H9 (cell line): ENCODE measurements around the gene PUM1. TPM values are rescaled to one million over a fixed set of nuclear protein-coding genes. Genes with fewer than 3 reads are reported as not detected.
A peak's percentile ranks its signal among the peaks of the same experiment; 100 is the strongest.

Experiments
- DNase-seq: peaks from one replicate; pipeline ENCODE4 v3.0.0-alpha.2; 2017
- H2AFZ ChIP-seq: one replicate; pipeline ENCODE4 v1.6.1; 2013; ENCODE audit warnings: mild to moderate bottlenecking, low read length, control low read depth, moderate library complexity
- H2AK5ac ChIP-seq: 2 replicates; pipeline ENCODE4 v1.6.1; 2013; ENCODE audit warnings: low read length, control low read depth, mixed read lengths; ENCODE audit not compliant: insufficient read length
- H2BK120ac ChIP-seq: one replicate; pipeline ENCODE4 v1.6.1; 2013; ENCODE audit warnings: low read depth, mild to moderate bottlenecking, low read length, control low read depth, inconsistent platforms; ENCODE audit not compliant: poor library complexity, severe bottlenecking
- H2BK12ac ChIP-seq: 2 replicates; pipeline ENCODE4 v1.6.1; 2013; ENCODE audit warnings: low read length, control low read depth, mixed read lengths, low read depth; ENCODE audit not compliant: insufficient read length
- H2BK15ac ChIP-seq: 2 replicates; pipeline ENCODE4 v1.6.1; 2013; ENCODE audit warnings: low read depth, low read length, control low read depth
- H2BK20ac ChIP-seq: one replicate; pipeline ENCODE4 v1.6.1; 2013; ENCODE audit warnings: low read depth, mild to moderate bottlenecking, low read length, control low read depth, inconsistent platforms; ENCODE audit not compliant: poor library complexity, severe bottlenecking
- H2BK5ac ChIP-seq: 2 replicates; pipeline ENCODE4 v1.6.1; 2013; ENCODE audit warnings: low read length, control low read depth, mixed read lengths; ENCODE audit not compliant: insufficient read length
- H3K14ac ChIP-seq: 2 replicates; pipeline ENCODE4 v1.6.1; 2013; ENCODE audit warnings: low read length, control low read depth; ENCODE audit not compliant: insufficient read depth
- H3K18ac ChIP-seq: 2 replicates; pipeline ENCODE4 v1.6.1; 2013; ENCODE audit warnings: low read depth, mild to moderate bottlenecking, mixed read lengths, low read length, control low read depth; ENCODE audit not compliant: insufficient read length
- H3K23ac ChIP-seq: 2 replicates; pipeline ENCODE4 v1.6.1; 2013; ENCODE audit warnings: low read length, control low read depth, mixed read lengths, low read depth; ENCODE audit not compliant: insufficient read length
- H3K23me2 ChIP-seq: 2 replicates; pipeline ENCODE4 v1.6.1; 2013; ENCODE audit warnings: low read depth, mild to moderate bottlenecking, mixed read lengths, low read length, control low read depth; ENCODE audit not compliant: insufficient read length, poor library complexity, severe bottlenecking
- H3K27ac ChIP-seq: 2 replicates; pipeline ENCODE4 v1.5.1; 2013; ENCODE audit warnings: low read length, control low read depth, mixed read lengths, low read depth; ENCODE audit not compliant: insufficient read length
- H3K27me3 ChIP-seq: 2 replicates; pipeline ENCODE4 v1.6.1; 2013; ENCODE audit warnings: low read length, control low read depth, inconsistent platforms; ENCODE audit not compliant: insufficient read depth
- H3K4ac ChIP-seq: 2 replicates; pipeline ENCODE4 v1.6.1; 2013; ENCODE audit warnings: low read depth, mild to moderate bottlenecking, control low read depth, inconsistent platforms, low read length, moderate library complexity
- H3K4me1 ChIP-seq: 2 replicates; pipeline ENCODE4 v1.6.1; 2013; ENCODE audit warnings: low read length, control low read depth, inconsistent platforms; ENCODE audit not compliant: insufficient read depth
- H3K4me2 ChIP-seq: 2 replicates; pipeline ENCODE4 v1.6.1; 2013; ENCODE audit warnings: low read length, control low read depth, mixed read lengths; ENCODE audit not compliant: insufficient read length, insufficient read depth
- H3K56ac ChIP-seq: 2 replicates; pipeline ENCODE4 v1.6.1; 2013; ENCODE audit warnings: low read depth, mild to moderate bottlenecking, mixed read lengths, low read length, control low read depth; ENCODE audit not compliant: insufficient read length
- H3K79me1 ChIP-seq: 2 replicates; pipeline ENCODE4 v1.6.1; 2013; ENCODE audit warnings: low read depth, mild to moderate bottlenecking, moderate library complexity, low read length, control low read depth, inconsistent platforms; ENCODE audit not compliant: insufficient read depth, poor library complexity, severe bottlenecking
- H3K79me2 ChIP-seq: 2 replicates; pipeline ENCODE4 v1.6.1; 2013; ENCODE audit warnings: low read length, control low read depth, inconsistent platforms; ENCODE audit not compliant: insufficient read depth
- H3K9ac ChIP-seq: 2 replicates; pipeline ENCODE4 v1.6.1; 2013; ENCODE audit warnings: low read length, control low read depth, mixed read lengths; ENCODE audit not compliant: insufficient read length; ENCODE audit errors: extremely low read depth
- H3K9me3 ChIP-seq: one replicate; pipeline ENCODE4 v1.6.1; 2013; ENCODE audit warnings: low read depth, low read length, inconsistent platforms; ENCODE audit not compliant: control insufficient read depth
- H3T11ph ChIP-seq: one replicate; pipeline ENCODE4 v1.6.1; 2013; ENCODE audit warnings: mild to moderate bottlenecking, low read length, control low read depth, inconsistent platforms
- H4K20me1 ChIP-seq: one replicate; pipeline ENCODE4 v1.6.1; 2013; ENCODE audit not compliant: control insufficient read depth, insufficient read length, insufficient read depth
- H4K5ac ChIP-seq: 2 replicates; pipeline ENCODE4 v1.6.1; 2013; ENCODE audit warnings: low read depth, mild to moderate bottlenecking, mixed read lengths, low read length, control low read depth; ENCODE audit not compliant: insufficient read length
- H4K8ac ChIP-seq: replicated peaks from 2 replicates; pipeline ENCODE4 v1.6.1; 2013; ENCODE audit warnings: low read length, control low read depth, mixed read lengths, low read depth; ENCODE audit not compliant: insufficient read length
- H4K91ac ChIP-seq: 2 replicates; pipeline ENCODE4 v1.6.1; 2013; ENCODE audit warnings: low read depth, mild to moderate bottlenecking, moderate library complexity, mixed read lengths, low read length, control low read depth; ENCODE audit not compliant: insufficient read length
- H3K27ac Mint-ChIP-seq, 3 experiments: 2 replicates in 2 of 3; 3 replicates in 1 of 3; pipeline ENCODE4 v1.8.0; 2020 to 2021; ENCODE audit warnings: mixed read lengths in 3 of 3, mild to moderate bottlenecking in 1 of 3, moderate library complexity in 1 of 3
- H3K27me3 Mint-ChIP-seq: 2 replicates; pipeline ENCODE4 v1.8.0; 2021; ENCODE audit warnings: low read depth, mild to moderate bottlenecking, moderate library complexity, mixed read lengths
- H3K36me3 Mint-ChIP-seq, 3 experiments: 2 replicates in 2 of 3; 3 replicates in 1 of 3; pipeline ENCODE4 v1.8.0; 2020 to 2021; ENCODE audit warnings: low read depth in 3 of 3, mixed read lengths in 3 of 3; ENCODE audit not compliant: insufficient read depth in 1 of 3
- H3K4me1 Mint-ChIP-seq, 2 experiments: 2 replicates each; pipeline ENCODE4 v1.8.0; 2020; ENCODE audit warnings: mixed read lengths in 2 of 2
- H3K4me3 Mint-ChIP-seq, 2 experiments: 2 replicates in 1 of 2; 3 replicates in 1 of 2; pipeline ENCODE4 v1.8.0; 2020 to 2021; ENCODE audit warnings: mild to moderate bottlenecking in 2 of 2, mixed read lengths in 2 of 2, moderate library complexity in 1 of 2
- H3K9me3 Mint-ChIP-seq, 2 experiments: 2 replicates in 1 of 2; 3 replicates in 1 of 2; pipeline ENCODE4 v1.8.0; 2020; ENCODE audit warnings: mild to moderate bottlenecking in 2 of 2, mixed read lengths in 2 of 2, moderate library complexity in 1 of 2
- CTCF ChIP-seq: fragments of 200-600 bp; sonication (generic); conservative IDR thresholded peaks from 3 replicates; pipeline ENCODE4 v1.8.0; 2021; ENCODE audit warnings: antibody characterized with exemption, mild to moderate bottlenecking
- WGBS: extraction: QIAGEN DNeasy Blood & Tissue Kit; methylation state at CpG from one replicate; pipeline ENCODE4 v1.1.7; 2013; ENCODE audit warnings: missing lambda C conversion rate, low lambda C conversion rate, mixed read lengths; ENCODE audit not compliant: insufficient read length; ENCODE audit errors: extremely low coverage; 5-methylcytosine and 5-hydroxymethylcytosine counted together
- total RNA-seq: library from RNA; stranded (reverse); gene quantifications from 2 replicates; pipeline ENCODE4 v1.2.1, GENCODE V29; 2021

The PUM1 gene
- total RNA-seq, 1 experiment from 2014 or later = 164 TPM

- Mint-ChIP-seq H3K27ac (peak overlapping the region in 1 of 3 experiments; percentile 71; a peak in 1 of 7 replicates), H3K36me3 (peaks cover 0 to 24% (median 18%) of the 10 kb centered on the region in 3 experiments; a peak in 6 of 7 replicates), H3K4me1 (peaks cover 3 to 5% of the 10 kb centered on the region in 2 experiments), H3K4me3 (no peak overlapping the region), H3K27me3 (no peaks in the 10 kb centered on the region), H3K9me3 (no peaks in the 10 kb centered on the region)
- peak; percentile 83 for TF ChIP-seq CTCF
- Histone ChIP-seq H3K79me1 (no peaks in the 10 kb centered on the region), H3K23me2 (no peaks in the 10 kb centered on the region), H2BK5ac (no peak overlapping the region), H2BK20ac (no peak overlapping the region), H2BK15ac (no peak overlapping the region), H3K4ac (no peak overlapping the region), H3K79me2 (no peaks in the 10 kb centered on the region), H4K20me1 (no peaks in the 10 kb centered on the region), H3K23ac (no peak overlapping the region), H3T11ph (no peak overlapping the region), H3K9me3 (no peaks in the 10 kb centered on the region), H3K14ac (no peak overlapping the region), H4K91ac (no peak overlapping the region), H3K56ac (no peak overlapping the region), H3K27me3 (no peaks in the 10 kb centered on the region), H3K4me1 (no peaks in the 10 kb centered on the region), H3K9ac (no peak overlapping the region), H2AK5ac (no peak overlapping the region), H2AFZ (no peak overlapping the region), H4K5ac (no peak overlapping the region), H2BK12ac (no peak overlapping the region), H3K18ac (no peak overlapping the region), H4K8ac (no peak overlapping the region), H3K4me2 (no peak overlapping the region), H3K27ac (no peak overlapping the region), H2BK120ac (no peak overlapping the region)
- WGBS = no CpG with 5 or more reads among the region's 6 CpGs
- DNase-seq = peak; percentile 73
These were observed 136.2 kb downstream of the PUM1 start for GRCh38 chr1:30929135-30929889.
